ENCODE data around the gene TP53I13.
"Not testable (repeated sequence)": the region's sequence is repeated elsewhere in the genome, so short reads cannot be mapped to it uniquely, and the experiment has no call there.

TP53I13 gene

DNA sequence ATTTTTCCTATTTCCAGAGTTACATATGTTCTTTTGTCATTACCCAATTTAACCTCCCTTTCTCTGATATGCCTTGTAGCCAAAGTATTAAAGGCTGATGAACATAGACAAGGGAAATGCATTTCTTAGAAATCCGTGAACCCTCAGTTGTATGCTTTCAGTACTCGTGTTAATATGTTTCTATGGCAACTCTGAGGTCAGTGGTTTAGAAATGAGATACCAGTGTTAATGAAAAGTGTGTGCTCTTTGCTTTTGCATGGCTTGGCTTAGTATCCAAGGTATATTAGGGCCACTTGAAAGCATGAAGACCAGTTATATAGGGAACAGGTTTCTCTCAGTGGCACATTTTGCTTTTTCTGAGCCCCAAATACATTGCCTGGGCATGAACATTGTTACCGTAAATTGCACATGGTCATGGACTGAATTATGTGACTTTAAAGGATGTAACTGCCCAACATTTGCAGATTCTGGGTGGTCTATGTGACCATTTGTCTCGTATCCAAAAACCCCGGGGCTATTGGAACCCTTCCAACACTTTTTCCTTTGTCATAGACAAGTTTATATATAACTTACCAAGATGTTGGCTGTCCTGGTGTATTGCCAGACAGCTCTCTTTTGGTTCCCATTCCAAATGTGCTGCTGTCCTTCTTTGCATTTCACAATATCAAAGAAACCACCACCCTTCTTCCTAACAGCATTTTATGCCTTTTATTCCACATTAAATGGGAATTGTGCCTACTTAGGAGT, 19.2 kb upstream of the TP53I13 start:
- H3K27ac ChIP-seq = no peak overlapping the region
- TF ChIP-seq, protein P1, sequence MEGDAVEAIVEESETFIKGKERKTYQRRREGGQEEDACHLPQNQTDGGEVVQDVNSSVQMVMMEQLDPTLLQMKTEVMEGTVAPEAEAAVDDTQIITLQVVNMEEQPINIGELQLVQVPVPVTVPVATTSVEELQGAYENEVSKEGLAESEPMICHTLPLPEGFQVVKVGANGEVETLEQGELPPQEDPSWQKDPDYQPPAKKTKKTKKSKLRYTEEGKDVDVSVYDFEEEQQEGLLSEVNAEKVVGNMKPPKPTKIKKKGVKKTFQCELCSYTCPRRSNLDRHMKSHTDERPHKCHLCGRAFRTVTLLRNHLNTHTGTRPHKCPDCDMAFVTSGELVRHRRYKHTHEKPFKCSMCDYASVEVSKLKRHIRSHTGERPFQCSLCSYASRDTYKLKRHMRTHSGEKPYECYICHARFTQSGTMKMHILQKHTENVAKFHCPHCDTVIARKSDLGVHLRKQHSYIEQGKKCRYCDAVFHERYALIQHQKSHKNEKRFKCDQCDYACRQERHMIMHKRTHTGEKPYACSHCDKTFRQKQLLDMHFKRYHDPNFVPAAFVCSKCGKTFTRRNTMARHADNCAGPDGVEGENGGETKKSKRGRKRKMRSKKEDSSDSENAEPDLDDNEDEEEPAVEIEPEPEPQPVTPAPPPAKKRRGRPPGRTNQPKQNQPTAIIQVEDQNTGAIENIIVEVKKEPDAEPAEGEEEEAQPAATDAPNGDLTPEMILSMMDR (conservative IDR thresholded peaks at IDR 0.05) = no peak

DNA sequence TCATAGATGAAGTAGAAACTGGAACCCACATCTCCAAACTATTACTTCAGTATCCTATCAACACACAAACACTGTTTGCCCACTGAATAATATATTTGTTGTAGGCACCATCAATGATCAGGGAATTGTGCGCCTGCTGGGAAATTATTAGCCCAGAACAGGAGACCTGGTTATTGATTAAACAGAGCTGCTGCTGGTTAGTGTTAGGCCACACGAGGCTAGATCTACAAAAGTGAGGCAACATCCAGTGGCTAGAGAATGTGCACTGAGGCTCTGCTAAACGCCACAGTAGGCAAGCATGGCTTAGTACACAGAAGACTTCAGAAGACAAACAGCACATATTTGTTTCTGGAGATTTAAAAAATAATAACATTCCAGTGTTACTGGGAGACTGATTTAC, 12.7 kb upstream of the TP53I13 start:
- TF ChIP-seq, protein P1 (conservative IDR thresholded peaks at IDR 0.05) = no peak
- H3K27ac ChIP-seq = peak overlapping the region; percentile 43

DNA sequence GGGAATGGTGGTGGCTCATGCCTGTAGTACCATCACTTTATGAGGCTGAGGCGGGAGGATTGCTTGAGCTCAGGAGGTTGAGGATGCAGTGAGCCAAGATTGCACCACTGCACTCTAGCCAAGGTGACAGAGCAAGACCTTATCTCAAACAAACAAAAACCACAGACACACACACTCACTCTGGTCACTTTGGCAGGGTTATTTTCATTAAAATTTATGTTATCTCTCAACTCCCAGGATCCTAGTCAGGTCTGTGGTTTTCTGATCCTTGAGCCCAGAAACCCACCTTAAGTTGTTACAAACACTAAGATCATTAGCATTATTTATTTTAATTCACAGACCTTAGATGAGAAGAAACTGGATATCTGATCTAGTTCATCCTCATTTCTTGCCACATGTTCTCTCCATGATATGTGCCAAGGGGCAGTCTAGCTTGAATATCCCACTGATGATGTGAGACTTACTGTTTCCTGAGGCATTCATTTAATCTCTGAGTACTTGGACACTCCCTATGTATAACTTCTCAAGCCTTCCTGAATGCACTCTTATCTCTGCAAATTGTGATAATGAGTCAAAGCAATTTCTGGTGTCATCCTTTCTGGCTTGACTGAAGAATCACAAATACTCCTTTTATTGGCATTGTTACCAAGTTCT, 11.3 kb upstream of the TP53I13 start:
- H3K27ac ChIP-seq = no peak overlapping the region
- TF ChIP-seq, protein P1 (conservative IDR thresholded peaks at IDR 0.05) = no peak

DNA sequence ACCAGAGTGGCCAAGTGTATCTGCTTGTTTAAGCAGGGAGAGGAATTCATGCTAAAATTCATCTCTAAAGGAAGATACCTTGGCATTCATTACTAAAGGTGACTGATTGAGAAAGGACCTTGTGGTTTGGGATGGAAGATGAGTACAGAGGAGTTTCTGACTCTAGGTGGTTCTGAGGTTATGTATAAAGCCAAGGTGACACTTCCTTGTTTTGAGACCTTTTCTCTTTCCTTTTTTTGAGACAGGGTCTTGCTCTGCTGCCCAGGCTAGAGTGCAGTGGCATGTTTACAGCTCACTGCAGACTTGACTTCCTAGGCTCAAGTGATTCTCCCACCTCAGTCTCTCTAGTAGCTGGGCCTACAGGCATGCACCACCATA, 10.8 kb upstream of the TP53I13 start:
- no peak overlapping the region for H3K27ac ChIP-seq
- TF ChIP-seq, protein P1 (conservative IDR thresholded peaks at IDR 0.05) = no peak

DNA sequence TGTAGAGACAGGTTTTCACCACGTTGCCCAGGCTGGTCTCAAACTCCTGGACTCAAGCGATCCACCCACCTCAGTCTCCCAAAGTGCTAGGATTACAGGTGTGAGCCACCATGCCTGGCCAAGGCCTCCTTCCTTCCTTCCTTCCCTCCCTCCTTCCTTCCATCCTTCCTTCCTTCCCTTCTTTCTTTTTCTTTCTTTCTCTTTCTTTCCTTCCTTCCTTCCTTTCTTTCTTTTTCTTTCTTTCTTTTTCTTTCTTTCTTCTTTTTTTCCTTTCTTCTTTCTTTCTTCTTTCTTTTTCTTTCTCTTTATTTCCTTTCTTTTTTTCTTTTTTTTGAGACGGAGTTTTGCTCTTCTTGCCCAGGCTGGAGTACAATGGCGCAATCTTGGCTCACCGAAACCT, 10.4 kb upstream of the TP53I13 start:
- not testable (repeated sequence) for H3K27ac ChIP-seq

DNA sequence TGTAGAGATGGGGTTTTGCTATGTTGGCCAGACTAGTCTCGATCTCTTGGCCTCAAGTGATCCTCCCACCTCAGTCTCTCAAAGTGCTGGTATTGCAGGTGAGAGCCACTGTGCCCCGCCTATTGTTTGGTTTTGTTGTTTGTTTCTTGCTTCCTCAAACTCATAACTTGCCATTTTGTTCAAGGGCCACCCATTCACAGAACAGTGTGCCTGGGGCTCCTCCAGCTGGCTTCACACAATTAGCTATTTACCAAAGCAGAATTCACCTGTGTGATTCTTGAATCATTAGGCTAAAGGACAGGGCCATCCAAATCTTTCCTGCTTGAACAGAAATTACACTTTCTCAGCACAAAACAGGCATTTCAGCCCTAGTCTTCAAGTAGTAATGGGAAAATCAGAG, 8.9 kb upstream of the TP53I13 start:
- H3K27ac ChIP-seq = no peak overlapping the region
- TF ChIP-seq, protein P1 (conservative IDR thresholded peaks at IDR 0.05) = no peak

DNA sequence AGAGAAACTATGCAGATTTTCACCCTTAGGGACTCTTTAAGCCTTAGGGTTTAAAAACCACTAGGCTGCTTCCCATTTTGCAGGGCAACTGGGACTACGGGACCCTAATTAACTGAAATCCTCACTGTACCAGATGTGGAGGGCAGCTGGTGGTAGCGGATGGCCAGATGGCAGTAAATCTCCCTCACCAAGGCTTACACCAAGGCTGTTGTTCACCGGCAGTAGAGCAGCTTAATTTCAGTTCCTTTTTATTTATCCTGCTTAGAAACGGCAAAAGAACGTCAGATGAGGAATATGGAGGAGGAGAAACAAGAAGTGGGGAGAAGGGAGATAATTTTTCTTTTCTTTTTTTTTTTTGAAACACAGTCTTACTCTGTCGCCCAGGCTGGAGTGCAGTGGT, 8.2 kb upstream of the TP53I13 start:
- no peak overlapping the region for H3K27ac ChIP-seq
- TF ChIP-seq, protein P1 (conservative IDR thresholded peaks at IDR 0.05) = no peak
